ENCODE data around the gene SEBOX. TPM values are rescaled to one million over a fixed set of nuclear protein-coding genes. Genes with fewer than 3 reads are reported as not detected.
A peak's percentile ranks its signal among the peaks of the same experiment; 100 is the strongest.

The SEBOX gene
- total RNA-seq, 1 donor, result not detected

DNA sequence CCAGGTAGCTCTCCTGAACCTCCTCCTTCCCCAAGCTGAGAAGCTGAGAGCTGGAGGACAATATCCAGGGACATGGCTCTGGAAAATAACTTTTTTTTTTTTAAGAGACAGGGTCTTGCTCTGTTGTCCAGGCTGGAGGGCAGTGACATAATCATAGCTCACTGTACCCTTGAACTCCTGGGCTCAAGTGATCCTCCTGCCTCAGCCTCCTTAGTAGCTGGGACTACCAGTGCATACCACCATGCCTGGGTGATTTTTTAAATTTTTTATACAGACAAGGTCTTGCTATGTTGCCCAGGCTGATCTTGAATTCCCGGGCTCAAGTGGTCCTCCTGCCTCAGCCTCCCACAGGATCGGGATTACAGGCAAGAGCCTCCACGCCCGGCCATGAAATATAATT lies 34.8 kb upstream of the SEBOX start:
- DNase-seq (ENCODE audit: low read depth), result no peak
- TF ChIP-seq, protein P1, sequence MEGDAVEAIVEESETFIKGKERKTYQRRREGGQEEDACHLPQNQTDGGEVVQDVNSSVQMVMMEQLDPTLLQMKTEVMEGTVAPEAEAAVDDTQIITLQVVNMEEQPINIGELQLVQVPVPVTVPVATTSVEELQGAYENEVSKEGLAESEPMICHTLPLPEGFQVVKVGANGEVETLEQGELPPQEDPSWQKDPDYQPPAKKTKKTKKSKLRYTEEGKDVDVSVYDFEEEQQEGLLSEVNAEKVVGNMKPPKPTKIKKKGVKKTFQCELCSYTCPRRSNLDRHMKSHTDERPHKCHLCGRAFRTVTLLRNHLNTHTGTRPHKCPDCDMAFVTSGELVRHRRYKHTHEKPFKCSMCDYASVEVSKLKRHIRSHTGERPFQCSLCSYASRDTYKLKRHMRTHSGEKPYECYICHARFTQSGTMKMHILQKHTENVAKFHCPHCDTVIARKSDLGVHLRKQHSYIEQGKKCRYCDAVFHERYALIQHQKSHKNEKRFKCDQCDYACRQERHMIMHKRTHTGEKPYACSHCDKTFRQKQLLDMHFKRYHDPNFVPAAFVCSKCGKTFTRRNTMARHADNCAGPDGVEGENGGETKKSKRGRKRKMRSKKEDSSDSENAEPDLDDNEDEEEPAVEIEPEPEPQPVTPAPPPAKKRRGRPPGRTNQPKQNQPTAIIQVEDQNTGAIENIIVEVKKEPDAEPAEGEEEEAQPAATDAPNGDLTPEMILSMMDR (IDR thresholded peaks at IDR 0.05; ENCODE audit: insufficient read depth, low read depth, low read length), result no peak
- no peak overlapping the region for H3K4me3 ChIP-seq (ENCODE audit: low read depth, low read length)

DNA sequence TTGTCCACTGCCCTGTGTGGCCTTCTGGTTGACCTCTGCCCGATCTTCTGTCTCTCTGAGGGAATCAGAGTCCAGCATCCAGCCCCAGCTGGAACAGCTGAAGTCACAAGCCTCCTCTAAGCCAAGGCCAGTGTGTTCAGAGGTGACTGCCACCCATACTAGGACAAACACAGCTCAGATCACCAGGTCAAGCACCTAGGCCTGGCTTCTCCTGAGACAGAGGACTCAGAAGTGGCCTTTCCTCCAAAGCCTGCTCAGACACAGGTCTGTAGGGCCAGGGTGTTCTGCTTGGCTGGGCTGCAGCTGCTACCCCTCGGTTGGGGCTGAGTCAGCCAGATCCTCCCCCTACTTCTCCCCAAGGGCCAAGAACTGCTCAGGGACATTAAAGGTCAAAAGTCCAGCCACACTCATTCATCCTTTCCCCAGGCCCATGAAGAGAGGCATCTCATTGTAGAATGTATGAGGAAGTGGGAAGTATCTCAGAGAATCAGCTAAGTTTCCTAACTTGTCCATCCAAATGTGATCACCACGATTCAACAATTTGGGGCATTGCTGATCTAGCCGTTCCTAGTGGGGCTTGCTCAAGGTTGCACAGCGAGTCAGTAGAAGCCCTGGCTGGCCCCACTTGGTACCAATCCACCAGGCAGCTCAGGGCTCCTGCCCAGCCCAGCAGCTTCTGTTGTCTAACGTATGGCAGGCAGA lies 33.4 kb upstream of the SEBOX start:
- DNase-seq (ENCODE audit: low read depth), result no peak
- TF ChIP-seq, protein P1 (IDR thresholded peaks at IDR 0.05; ENCODE audit: insufficient read depth, low read depth, low read length), result no peak

DNA sequence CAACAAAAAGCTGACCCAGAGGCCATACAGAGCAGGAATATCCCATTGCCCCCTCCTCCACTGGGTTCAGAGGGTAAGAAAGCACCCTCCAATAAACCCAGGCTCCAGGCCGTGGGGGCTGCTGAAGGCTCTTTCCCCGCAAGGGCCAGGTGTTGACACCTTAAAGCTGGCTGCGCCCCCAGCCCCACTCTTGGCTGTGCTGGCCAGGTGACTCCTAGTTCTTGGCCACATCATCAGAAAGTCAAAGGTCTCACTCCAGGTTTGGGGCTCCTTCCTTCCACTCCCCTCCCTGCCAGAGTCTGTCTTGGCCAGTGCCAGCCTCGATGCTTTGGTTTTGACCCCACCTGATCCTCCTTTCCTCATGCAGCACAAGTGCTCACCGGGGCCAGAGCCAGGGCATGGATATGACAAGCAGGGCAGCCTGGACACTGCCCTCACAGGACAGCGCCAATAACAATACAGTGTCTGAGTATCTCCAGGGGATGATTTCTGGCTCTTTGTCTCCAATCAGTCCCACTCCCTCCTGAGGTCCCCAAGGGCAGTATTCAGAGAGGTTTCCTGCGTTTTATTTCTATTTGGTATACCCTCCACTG lies 32.8 kb upstream of the SEBOX start:
- TF ChIP-seq, protein P1 (IDR thresholded peaks at IDR 0.05; ENCODE audit: insufficient read depth, low read depth, low read length), result no peak
- DNase-seq (ENCODE audit: low read depth), result no peak
- no peak overlapping the region for H3K4me3 ChIP-seq (ENCODE audit: low read depth, low read length)

More for the DNA sequence above, 33.4 kb upstream of the SEBOX start:
- H3K4me3 ChIP-seq (ENCODE audit: low read depth, low read length), result no peak overlapping the region

DNA sequence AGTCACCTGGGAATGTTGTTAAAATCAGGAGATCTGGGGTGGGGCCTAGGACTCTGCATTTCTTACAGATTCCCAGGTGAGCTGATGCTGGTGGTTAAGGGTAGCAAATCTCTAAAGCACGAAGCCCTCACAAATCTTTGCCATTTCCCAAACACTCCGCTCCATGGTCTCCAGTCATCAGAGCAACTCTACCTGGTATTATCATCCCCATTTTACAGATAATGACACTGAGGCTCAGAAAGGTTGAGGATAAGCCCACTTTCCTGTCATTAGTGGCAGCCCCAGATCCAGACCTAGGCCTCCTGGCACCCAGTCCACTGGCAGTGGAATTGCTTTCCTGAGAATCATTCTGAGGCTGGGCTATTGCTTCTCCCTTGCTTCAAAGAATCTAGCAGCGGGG lies 32.3 kb upstream of the SEBOX start:
- TF ChIP-seq, protein P1 (IDR thresholded peaks at IDR 0.05; ENCODE audit: insufficient read depth, low read depth, low read length), result no peak
- DNase-seq (ENCODE audit: low read depth), result no peak
- no peak overlapping the region for H3K4me3 ChIP-seq (ENCODE audit: low read depth, low read length)

DNA sequence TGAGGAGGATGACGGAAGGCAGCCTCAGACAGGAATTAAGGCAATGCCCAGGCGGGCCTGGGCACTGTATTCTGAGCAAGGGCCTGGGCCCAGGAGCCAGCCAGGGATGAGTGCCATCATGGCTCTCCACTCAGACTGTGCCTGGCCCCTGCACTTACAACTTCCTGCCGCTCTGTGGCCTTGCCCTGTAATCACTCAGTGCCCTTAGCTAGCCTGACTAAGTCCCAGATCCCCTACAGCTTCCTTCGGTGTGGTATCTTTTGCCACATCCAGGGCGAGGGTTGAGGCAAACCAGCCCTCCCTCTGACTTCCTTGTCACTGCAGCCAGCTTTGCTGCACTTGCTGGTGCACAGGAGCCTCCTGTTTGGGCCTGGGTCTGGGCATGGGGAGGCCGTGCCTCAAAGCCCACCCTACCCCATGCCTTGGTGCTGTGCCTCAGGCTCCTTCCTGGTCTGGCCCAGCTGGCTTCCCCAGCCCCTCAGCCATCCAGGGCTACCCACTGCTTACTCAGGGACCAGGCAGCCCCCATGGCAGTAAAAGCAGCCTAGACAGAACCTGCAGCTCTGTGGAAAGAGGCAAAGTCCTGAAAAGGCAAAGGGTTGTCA lies 31.7 kb upstream of the SEBOX start:
- peak; percentile 12 for DNase-seq (ENCODE audit: low read depth)
- no peak overlapping the region for H3K4me3 ChIP-seq (ENCODE audit: low read depth, low read length)
- TF ChIP-seq, protein P1 (IDR thresholded peaks at IDR 0.05; ENCODE audit: insufficient read depth, low read depth, low read length), result no peak

DNA sequence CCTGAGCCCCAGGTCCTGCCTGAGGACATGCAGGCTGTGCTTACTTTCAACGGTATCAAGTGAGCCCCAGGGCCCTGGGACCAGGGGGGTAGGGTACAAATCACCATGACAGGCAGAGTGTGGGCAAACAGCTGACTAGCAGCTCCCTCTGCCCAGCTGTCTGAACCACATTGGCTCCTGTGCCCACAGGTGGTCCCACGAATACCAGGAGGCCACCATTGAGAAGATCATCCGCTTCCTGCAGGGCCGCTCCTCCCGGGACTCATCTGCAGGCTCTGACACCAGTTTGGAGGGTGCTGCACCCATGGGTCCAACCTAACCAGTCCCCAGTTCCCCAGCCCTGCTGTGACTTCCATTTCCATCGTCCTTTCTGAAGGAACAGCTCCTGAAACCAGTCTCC lies 31.0 kb upstream of the SEBOX start:
- no peak for DNase-seq (ENCODE audit: low read depth)
- TF ChIP-seq, protein P1 (IDR thresholded peaks at IDR 0.05; ENCODE audit: insufficient read depth, low read depth, low read length), result no peak
- no peak overlapping the region for H3K4me3 ChIP-seq (ENCODE audit: low read depth, low read length)
